Colon (tissue), 2 donors: Measurements from ENCODE around the gene GEMIN7.

ENCODE experiments used
- FAIRE-seq: peaks from 2 replicates; lab custom pipeline; 2012; peaks lifted over from hg19 to GRCh38; lab: Jason Lieb, UNC
- donor health status: control.
- donor health status: control.

Gene GEMIN7

GRCh38 chr19:45079063-45079910 lies at the start of gene GEMIN7:
Gene GEMIN7, plus strand, starts transcription at chr19:45079260. Its CDS starts 10,855 bp downstream, at chr19:45090115.
- FAIRE-seq = no peak

GRCh38 chr19:45030825-45031224 lies 48.2 kb upstream of the GEMIN7 start:
- FAIRE-seq = no peak

GRCh38 chr19:45032421-45032820 lies 46.6 kb upstream of the GEMIN7 start:
- FAIRE-seq = no peak

- no peak for FAIRE-seq
These were observed 43.3 kb upstream of the GEMIN7 start for GRCh38 chr19:45035755-45036154.

- no peak for FAIRE-seq
These were observed 41.5 kb upstream of the GEMIN7 start for GRCh38 chr19:45037393-45038169.

GRCh38 chr19:45038931-45039893 lies 39.8 kb upstream of the GEMIN7 start, which contains the start of gene CLASRP:
Gene CLASRP, plus strand, starts transcription at chr19:45039045. Its CDS starts 1,168 bp downstream, at chr19:45040213.
- no peak for FAIRE-seq

GRCh38 chr19:45040059-45040771 lies 38.8 kb upstream of the GEMIN7 start:
- FAIRE-seq = no peak

GRCh38 chr19:45041125-45041524 lies 37.9 kb upstream of the GEMIN7 start:
- no peak for FAIRE-seq

GRCh38 chr19:45045671-45046353 lies 33.2 kb upstream of the GEMIN7 start:
- FAIRE-seq = no peak

- FAIRE-seq = no peak
These were observed 32.7 kb upstream of the GEMIN7 start for GRCh38 chr19:45046355-45046754.

- FAIRE-seq = no peak
These were observed 31.8 kb upstream of the GEMIN7 start for GRCh38 chr19:45047188-45047797.

- FAIRE-seq = no peak
These were observed 29.9 kb upstream of the GEMIN7 start for GRCh38 chr19:45049073-45049736.

- FAIRE-seq = no peak
These were observed 29.0 kb upstream of the GEMIN7 start for GRCh38 chr19:45050036-45050435.

- no peak for FAIRE-seq
These were observed 27.0 kb upstream of the GEMIN7 start for GRCh38 chr19:45051929-45052579.

- no peak for FAIRE-seq
These were observed 22.2 kb upstream of the GEMIN7 start for GRCh38 chr19:45056831-45057230.

- no peak for FAIRE-seq
These were observed 21.6 kb upstream of the GEMIN7 start for GRCh38 chr19:45057444-45057843.

GRCh38 chr19:45058622-45059159 lies 20.4 kb upstream of the GEMIN7 start:
- no peak for FAIRE-seq

GRCh38 chr19:45059258-45059965 lies 19.6 kb upstream of the GEMIN7 start:
- no peak for FAIRE-seq
